ENCODE results near the gene PHACTR1.

GRCh38 chr6:12760226-12760625, 43.7 kb downstream of the PHACTR1 start:
- TF ChIP-seq, protein P1, sequence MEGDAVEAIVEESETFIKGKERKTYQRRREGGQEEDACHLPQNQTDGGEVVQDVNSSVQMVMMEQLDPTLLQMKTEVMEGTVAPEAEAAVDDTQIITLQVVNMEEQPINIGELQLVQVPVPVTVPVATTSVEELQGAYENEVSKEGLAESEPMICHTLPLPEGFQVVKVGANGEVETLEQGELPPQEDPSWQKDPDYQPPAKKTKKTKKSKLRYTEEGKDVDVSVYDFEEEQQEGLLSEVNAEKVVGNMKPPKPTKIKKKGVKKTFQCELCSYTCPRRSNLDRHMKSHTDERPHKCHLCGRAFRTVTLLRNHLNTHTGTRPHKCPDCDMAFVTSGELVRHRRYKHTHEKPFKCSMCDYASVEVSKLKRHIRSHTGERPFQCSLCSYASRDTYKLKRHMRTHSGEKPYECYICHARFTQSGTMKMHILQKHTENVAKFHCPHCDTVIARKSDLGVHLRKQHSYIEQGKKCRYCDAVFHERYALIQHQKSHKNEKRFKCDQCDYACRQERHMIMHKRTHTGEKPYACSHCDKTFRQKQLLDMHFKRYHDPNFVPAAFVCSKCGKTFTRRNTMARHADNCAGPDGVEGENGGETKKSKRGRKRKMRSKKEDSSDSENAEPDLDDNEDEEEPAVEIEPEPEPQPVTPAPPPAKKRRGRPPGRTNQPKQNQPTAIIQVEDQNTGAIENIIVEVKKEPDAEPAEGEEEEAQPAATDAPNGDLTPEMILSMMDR (conservative IDR thresholded peaks at IDR 0.05 in 1 of 2, IDR thresholded peaks at IDR 0.05 in 1 of 2; ENCODE audit: extremely low read depth in 1 of 2, insufficient read depth in 1 of 2, low read depth in 1 of 2, low read length in 2 of 2) = no peak
- TF ChIP-seq EZH2 (IDR thresholded peaks at IDR 0.05; ENCODE audit: borderline replicate concordance, low read length) = no peak
